ENCODE measurements around the gene SGO2.
A peak's percentile ranks its signal among the peaks of the same experiment; 100 is the strongest.

The SGO2 gene

DNA sequence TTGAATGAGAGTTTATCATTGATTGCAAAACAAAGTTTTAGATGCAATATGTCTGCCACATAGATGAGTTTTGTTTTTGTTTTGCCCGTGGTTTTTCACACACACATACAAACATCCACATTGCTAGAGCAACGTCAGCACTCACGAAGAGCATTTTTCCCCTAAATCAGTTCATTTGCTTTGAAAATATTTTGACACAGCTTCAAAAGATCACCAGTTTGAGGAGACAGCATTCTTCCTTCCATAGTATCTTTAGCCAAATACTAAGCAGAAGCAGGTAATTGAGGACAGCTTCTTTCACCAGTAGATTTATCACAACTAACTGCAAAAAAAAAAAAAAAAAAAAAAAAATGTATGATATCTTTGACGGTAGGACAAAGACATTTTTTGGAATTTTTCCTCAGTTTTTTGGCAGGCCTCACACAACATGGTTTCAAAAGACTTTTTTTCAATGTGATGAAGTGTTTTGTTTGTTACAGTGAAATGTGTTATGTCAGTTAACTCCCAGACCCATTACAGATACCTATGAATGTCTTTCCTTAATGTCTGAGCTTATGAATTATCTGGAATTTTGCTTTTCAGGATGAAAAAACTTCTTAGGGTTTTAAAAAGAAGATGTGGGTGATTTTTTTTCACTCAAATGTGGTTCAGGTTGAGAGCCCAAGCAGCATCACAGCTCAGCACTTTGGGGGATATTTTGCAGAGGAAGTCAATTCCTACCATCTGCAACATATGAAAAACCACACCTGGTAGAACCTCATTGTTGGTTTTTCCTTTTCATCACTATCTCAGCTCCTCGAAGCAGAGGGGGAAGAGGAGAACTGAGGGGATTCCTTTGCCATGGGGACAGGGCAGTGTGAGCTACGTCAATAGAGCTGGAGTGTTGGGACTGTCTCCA lies 91.4 kb downstream of the SGO2 start:
- in situ Hi-C loops (cut with HindIII; ENCODE audit: low pct_ligation_motif_present, low sequenced_read_pairs), result no loop called here
- no peak for TF ChIP-seq CTCF (IDR thresholded peaks at IDR 0.05; ENCODE audit: low read depth, low read length, missing control alignments)
- Histone ChIP-seq H3K4me3 (ENCODE audit: low read depth, low read length) (no peak overlapping the region), H3K27ac (peak overlapping the region; percentile 26), H3K27me3 (replicated peaks) (no peaks in the 10 kb centered on the region), H3K36me3 (replicated peaks) (no peaks in the 10 kb centered on the region)
- no peak for DNase-seq

- Histone ChIP-seq H3K36me3 (replicated peaks) (no peaks in the 10 kb centered on the region), H3K27ac (peak overlapping the region; percentile 26), H3K4me3 (ENCODE audit: low read depth, low read length) (no peak overlapping the region), H3K27me3 (replicated peaks) (no peaks in the 10 kb centered on the region)
- TF ChIP-seq CTCF (IDR thresholded peaks at IDR 0.05; ENCODE audit: low read depth, low read length, missing control alignments), result no peak
- DNase-seq, result no peak
- in situ Hi-C loops (cut with HindIII; ENCODE audit: low pct_ligation_motif_present, low sequenced_read_pairs), result no loop called here
These were observed 92.0 kb downstream of the SGO2 start for GRCh38 chr2:200618054-200618419.

GRCh38 chr2:200618590-200619021 lies 92.6 kb downstream of the SGO2 start:
- Histone ChIP-seq H3K4me3 (ENCODE audit: low read depth, low read length) (no peak overlapping the region), H3K27me3 (replicated peaks) (no peaks in the 10 kb centered on the region), H3K27ac (no peak overlapping the region), H3K36me3 (replicated peaks) (no peaks in the 10 kb centered on the region)
- in situ Hi-C loops (cut with HindIII; ENCODE audit: low pct_ligation_motif_present, low sequenced_read_pairs), result no loop called here
- peak; percentile 55 for TF ChIP-seq CTCF (IDR thresholded peaks at IDR 0.05; ENCODE audit: low read depth, low read length, missing control alignments)
- peak; percentile 24 for DNase-seq

DNA sequence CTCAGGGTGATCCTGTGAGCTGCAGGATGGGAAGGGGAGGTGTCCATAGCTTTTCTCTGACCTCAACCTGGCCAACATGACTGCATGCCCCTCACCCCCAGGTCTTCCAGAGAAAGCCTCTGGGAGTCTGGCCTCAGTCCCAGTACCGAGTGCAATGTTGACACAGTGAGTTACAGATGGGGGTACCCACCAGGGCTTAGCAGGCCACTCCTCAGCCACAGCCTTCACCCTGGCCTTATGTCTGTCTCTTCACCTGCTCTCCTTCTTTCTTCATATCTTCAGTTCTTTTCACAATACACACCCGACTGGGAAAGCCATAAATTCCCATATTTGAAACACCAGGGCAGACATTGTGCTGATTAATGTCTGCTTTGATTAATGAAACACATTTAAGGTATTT lies 93.3 kb downstream of the SGO2 start:
- in situ Hi-C loops (cut with HindIII; ENCODE audit: low pct_ligation_motif_present, low sequenced_read_pairs), result no loop called here
- H3K27ac ChIP-seq, result no peak overlapping the region
- no peak for DNase-seq
- no peak for TF ChIP-seq CTCF (IDR thresholded peaks at IDR 0.05; ENCODE audit: low read depth, low read length, missing control alignments)
- no peak overlapping the region for H3K4me3 ChIP-seq (ENCODE audit: low read depth, low read length)
- H3K36me3 ChIP-seq (replicated peaks), result no peaks in the 10 kb centered on the region
- H3K27me3 ChIP-seq (replicated peaks), result no peaks in the 10 kb centered on the region

GRCh38 chr2:200620606-200621390 lies 94.8 kb downstream of the SGO2 start:
- in situ Hi-C loops (cut with HindIII; ENCODE audit: low pct_ligation_motif_present, low sequenced_read_pairs), result no loop called here
- Histone ChIP-seq H3K27ac (no peak overlapping the region), H3K36me3 (replicated peaks) (no peaks in the 10 kb centered on the region), H3K27me3 (replicated peaks) (no peaks in the 10 kb centered on the region), H3K4me3 (ENCODE audit: low read depth, low read length) (no peak overlapping the region)
- no peak for DNase-seq
- TF ChIP-seq CTCF (IDR thresholded peaks at IDR 0.05; ENCODE audit: low read depth, low read length, missing control alignments), result no peak
